HepG2 (cell line): Measurements from ENCODE around the gene CUL9. TPM values are rescaled to one million over a fixed set of nuclear protein-coding genes. Genes with fewer than 3 reads are reported as not detected.

ENCODE experiments used
- ADNP ChIP-seq: sonication (generic); formaldehyde crosslinking; IDR thresholded peaks from 2 replicates; pipeline ENCODE4 v1.4.0; 2020; ENCODE audit warnings: missing genetic modification reagents
- ETV5 ChIP-seq: IDR thresholded peaks from 2 replicates; pipeline ENCODE4 v1.6.1; 2018; ENCODE audit warnings: missing biosample characterization, missing genetic modification reagents, inconsistent platforms, borderline replicate concordance
- FOSL2 ChIP-seq: sonication (generic); formaldehyde crosslinking; IDR thresholded peaks from 2 replicates; pipeline ENCODE4 v1.4.0; 2020; ENCODE audit warnings: missing genetic modification reagents
- GLI4 ChIP-seq: sonication (generic); formaldehyde crosslinking; IDR thresholded peaks from 2 replicates; pipeline ENCODE4 v1.5.1; 2020; ENCODE audit warnings: missing genetic modification reagents, mild to moderate bottlenecking, moderate library complexity, borderline replicate concordance
- HOMEZ ChIP-seq: IDR thresholded peaks from 2 replicates; pipeline ENCODE4 v1.6.1; 2016; ENCODE audit warnings: low read depth
- KDM1A ChIP-seq: IDR thresholded peaks from 2 replicates; pipeline ENCODE4 v1.6.1; 2016; ENCODE audit warnings: missing compliant biosample characterization
- MAFG ChIP-seq: sonication (generic); formaldehyde crosslinking; IDR thresholded peaks from 2 replicates; pipeline ENCODE4 v1.5.1; 2020; ENCODE audit warnings: mild to moderate bottlenecking, missing genetic modification reagents
- NFYB ChIP-seq: sonication (generic); formaldehyde crosslinking; IDR thresholded peaks from 2 replicates; pipeline ENCODE4 v1.4.0; 2020; ENCODE audit warnings: missing genetic modification reagents
- RORA ChIP-seq: sonication (generic); formaldehyde crosslinking; IDR thresholded peaks from 2 replicates; pipeline ENCODE4 v1.5.0; 2020; ENCODE audit warnings: mild to moderate bottlenecking, missing genetic modification reagents, moderate library complexity
- SRF ChIP-seq: IDR thresholded peaks from 2 replicates; pipeline ENCODE4 v1.6.1; 2011; ENCODE audit warnings: mild to moderate bottlenecking, low read depth, low read length, moderate library complexity
- ZBTB2 ChIP-seq: sonication (generic); formaldehyde crosslinking; IDR thresholded peaks from 2 replicates; pipeline ENCODE4 v1.8.0; 2022; ENCODE audit warnings: low read depth, missing genetic modification reagents
- ZNF225 ChIP-seq: sonication (generic); formaldehyde crosslinking; IDR thresholded peaks from 2 replicates; pipeline ENCODE4 v1.4.0; 2020; ENCODE audit warnings: mild to moderate bottlenecking, missing genetic modification reagents
- ZNF333 ChIP-seq: sonication (generic); formaldehyde crosslinking; IDR thresholded peaks from 2 replicates; pipeline ENCODE4 v1.4.0; 2020; ENCODE audit warnings: mild to moderate bottlenecking, missing genetic modification reagents, borderline replicate concordance
- ZNF33A ChIP-seq: sonication (generic); formaldehyde crosslinking; IDR thresholded peaks from 2 replicates; pipeline ENCODE4 v1.5.1; 2020; ENCODE audit warnings: missing genetic modification reagents, mild to moderate bottlenecking, moderate library complexity, borderline replicate concordance
- ZNF407 ChIP-seq: sonication (generic); formaldehyde crosslinking; IDR thresholded peaks from one replicate; pipeline ENCODE4 v1.5.1; 2020; ENCODE audit warnings: mild to moderate bottlenecking, missing genetic modification reagents; ENCODE audit errors: not compliant biosample characterization
- polyA plus RNA-seq, 8 experiments: library from polyadenylated mRNA; depleted of rRNA in 3 of 8; stranded (reverse) in 7 of 8; unstranded in 1 of 8; fragments of >200 nt; fragmentation: Illumina TruSeq in 4 of 8; extraction: Trizol in 4 of 8; gene quantifications; 2 replicates each; pipeline versions ENCODE4 v1.2.1 to v1.2.3, GENCODE V29; 2011 to 2016; ENCODE audit warnings: low read depth in 4 of 8, missing spikeins in 1 of 8, mixed read lengths in 1 of 8; ENCODE audit not compliant: insufficient read depth in 1 of 8
- total RNA-seq, 5 experiments: library from RNA; depleted of rRNA; stranded (reverse); fragments of >200 nt; fragmentation: Illumina TruSeq; extraction: Trizol; gene quantifications; 2 replicates each; pipeline ENCODE4 v1.2.3, GENCODE V29; 2016; ENCODE audit warnings: low read depth in 1 of 5
- TF ChIP-seq, protein P1 (sequence below): sonication (generic); formaldehyde crosslinking; IDR thresholded peaks from 2 replicates; pipeline ENCODE4 v1.4.0; 2020; ENCODE audit warnings: missing genetic modification reagents, borderline replicate concordance

CUL9 gene
- total and polyA plus RNA-seq, 2 of the 13 experiments (the other 11 are each of a cell fraction or from before 2014, with no cell fraction given) = 11.4 to 13.7 TPM

GRCh38 chr6:43254138-43254817 lies 72.3 kb downstream of the CUL9 start (continued):
- TF ChIP-seq ZNF407 = no peak
- no peak for TF ChIP-seq ZNF33A (CRISPR knock-in tag)
- TF ChIP-seq ZBTB2 (CRISPR knock-in tag) = no peak
- no peak for TF ChIP-seq ZNF333
- TF ChIP-seq KDM1A = no peak
- no peak for TF ChIP-seq SRF
- TF ChIP-seq HOMEZ = no peak
- TF ChIP-seq, protein P1, sequence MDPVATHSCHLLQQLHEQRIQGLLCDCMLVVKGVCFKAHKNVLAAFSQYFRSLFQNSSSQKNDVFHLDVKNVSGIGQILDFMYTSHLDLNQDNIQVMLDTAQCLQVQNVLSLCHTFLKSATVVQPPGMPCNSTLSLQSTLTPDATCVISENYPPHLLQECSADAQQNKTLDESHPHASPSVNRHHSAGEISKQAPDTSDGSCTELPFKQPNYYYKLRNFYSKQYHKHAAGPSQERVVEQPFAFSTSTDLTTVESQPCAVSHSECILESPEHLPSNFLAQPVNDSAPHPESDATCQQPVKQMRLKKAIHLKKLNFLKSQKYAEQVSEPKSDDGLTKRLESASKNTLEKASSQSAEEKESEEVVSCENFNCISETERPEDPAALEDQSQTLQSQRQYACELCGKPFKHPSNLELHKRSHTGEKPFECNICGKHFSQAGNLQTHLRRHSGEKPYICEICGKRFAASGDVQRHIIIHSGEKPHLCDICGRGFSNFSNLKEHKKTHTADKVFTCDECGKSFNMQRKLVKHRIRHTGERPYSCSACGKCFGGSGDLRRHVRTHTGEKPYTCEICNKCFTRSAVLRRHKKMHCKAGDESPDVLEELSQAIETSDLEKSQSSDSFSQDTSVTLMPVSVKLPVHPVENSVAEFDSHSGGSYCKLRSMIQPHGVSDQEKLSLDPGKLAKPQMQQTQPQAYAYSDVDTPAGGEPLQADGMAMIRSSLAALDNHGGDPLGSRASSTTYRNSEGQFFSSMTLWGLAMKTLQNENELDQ (CRISPR knock-in tag) = no peak
- 0 out of 2 replicates have a peak, but pooled peaks have one; percentile 30 for TF ChIP-seq ETV5 (CRISPR knock-in tag)
- TF ChIP-seq GLI4 (CRISPR knock-in tag) = no peak
- no peak for TF ChIP-seq MAFG
- peak; percentile 40; the same call in 1 of the 2 replicates for TF ChIP-seq ADNP (CRISPR knock-in tag)
- 0 out of 2 replicates have a peak, but pooled peaks have one; percentile 30 for TF ChIP-seq ZNF225 (CRISPR knock-in tag)
- no peak for TF ChIP-seq NFYB (CRISPR knock-in tag)
- TF ChIP-seq RORA (CRISPR knock-in tag) = no peak
- peak; percentile 25; the same call in 1 of the 2 replicates for TF ChIP-seq FOSL2 (CRISPR knock-in tag)
